GM20000 (cell line): Measurements from ENCODE around the gene FNIP2.

Source experiments
- DNase-seq: peaks from one replicate; pipeline ENCODE4 v3.0.0; 2012; ENCODE audit warnings: low spot score
- CTCF ChIP-seq: IDR thresholded peaks from 2 replicates; pipeline ENCODE4 v1.5.1; 2012; ENCODE audit warnings: mild to moderate bottlenecking, control low read depth; ENCODE audit errors: extremely low read depth, missing control alignments

FNIP2 gene

DNA sequence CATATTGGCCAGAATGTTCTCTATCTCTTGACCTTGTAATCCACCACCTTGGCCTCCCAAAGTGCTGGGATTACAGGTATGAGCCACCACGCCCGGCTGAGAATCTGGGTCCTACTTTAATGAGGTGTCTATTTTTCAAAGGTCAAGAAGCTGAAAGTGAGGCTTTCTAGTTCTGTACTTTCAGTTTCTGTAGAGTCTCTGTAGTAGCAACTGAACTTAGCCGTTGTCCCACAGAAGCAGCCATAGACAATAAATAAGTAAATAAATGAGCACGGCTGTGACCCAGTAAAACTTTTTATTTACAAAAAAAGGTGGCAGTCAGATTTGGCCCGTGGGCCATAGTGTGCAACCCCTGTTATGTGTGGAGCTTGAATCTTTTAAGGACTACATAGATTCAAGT, 92.0 kb downstream of the FNIP2 start:
- DNase-seq: peak; percentile 44
- no peak for TF ChIP-seq CTCF

GRCh38 chr4:158861281-158861680, 92.5 kb downstream of the FNIP2 start:
- no peak for DNase-seq
- no peak for TF ChIP-seq CTCF

- no peak for DNase-seq
Observed at GRCh38 chr4:158861766-158862165, 92.9 kb downstream of the FNIP2 start.

DNA sequence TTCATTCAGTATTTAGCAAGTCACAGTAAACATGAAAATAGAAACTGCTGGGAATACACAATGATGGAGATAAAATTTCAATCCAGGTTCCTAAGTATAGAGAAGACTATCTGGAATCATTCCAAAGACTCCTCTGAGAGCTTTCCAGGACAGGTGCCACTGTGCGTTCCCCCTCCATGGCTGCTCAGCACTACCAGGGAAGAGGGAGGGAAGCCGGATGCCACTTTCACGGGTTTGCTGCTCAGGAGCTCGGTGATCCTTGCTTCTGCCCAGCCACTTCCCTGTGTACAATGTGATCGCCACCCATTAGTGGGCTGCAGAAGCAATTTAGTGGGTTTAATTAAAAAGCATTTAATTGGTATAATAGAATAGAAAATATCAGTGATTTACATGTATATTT, 94.5 kb downstream of the FNIP2 start:
- no peak for DNase-seq
- TF ChIP-seq CTCF: no peak

More at GRCh38 chr4:158861766-158862165, 92.9 kb downstream of the FNIP2 start:
- no peak for TF ChIP-seq CTCF

GRCh38 chr4:158865520-158866177, 96.8 kb downstream of the FNIP2 start:
- TF ChIP-seq CTCF: no peak
- peak; percentile 24 for DNase-seq

DNA sequence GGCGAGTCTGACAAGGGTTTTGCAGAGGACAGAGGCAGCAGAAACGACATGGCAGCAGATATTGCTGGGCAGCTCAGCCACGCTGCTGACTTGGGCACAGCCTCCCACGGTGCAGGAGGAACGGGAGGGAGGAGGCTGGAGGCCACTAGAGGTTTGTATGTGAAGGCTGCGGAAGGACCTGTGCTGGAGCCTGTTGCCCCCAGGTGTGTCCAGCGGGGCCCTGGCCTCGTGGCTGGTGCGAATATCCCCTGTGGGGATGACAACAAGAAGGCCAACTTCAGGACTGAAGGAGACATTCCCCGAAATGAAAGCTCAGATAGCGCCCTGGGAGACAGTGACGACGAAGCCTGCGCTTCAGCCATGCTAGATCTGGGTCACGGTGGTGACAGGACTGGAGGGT, 100.2 kb downstream of the FNIP2 start:
- TF ChIP-seq CTCF: no peak
- DNase-seq: no peak

DNA sequence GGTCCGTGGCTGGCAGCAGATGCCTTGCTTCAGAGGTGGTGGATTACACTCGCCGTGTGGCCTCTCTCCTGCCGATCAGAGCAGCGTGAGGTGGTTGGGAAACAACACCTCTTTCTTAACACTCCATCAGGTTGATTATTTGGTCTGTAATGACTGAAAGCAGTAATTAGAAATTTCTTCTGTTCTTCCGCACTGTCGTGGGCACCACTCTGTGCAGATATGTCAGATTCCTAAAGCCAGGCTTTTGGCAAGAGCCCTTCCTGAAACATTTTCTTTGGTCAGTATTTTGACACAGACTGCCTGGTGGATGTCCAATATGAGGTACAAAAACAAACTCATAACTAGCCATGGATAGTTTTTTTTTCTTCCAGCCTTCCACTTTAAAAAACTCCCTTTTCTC, 100.9 kb downstream of the FNIP2 start:
- no peak for DNase-seq
- no peak for TF ChIP-seq CTCF
